Measurements from ENCODE around the gene SGTA.

GRCh38 chr19:2769218-2769617 lies 13.9 kb downstream of the SGTA start:
- TF ChIP-seq CTCF (IDR thresholded peaks at IDR 0.05; ENCODE audit: low read depth, low read length, missing input control): no peak
- TF ChIP-seq TAF1 (conservative IDR thresholded peaks at IDR 0.05): no peak
- TF ChIP-seq JUND (IDR thresholded peaks at IDR 0.05): no peak
- no peak for TF ChIP-seq MAX (IDR thresholded peaks at IDR 0.05)
- TF ChIP-seq SP1 (IDR thresholded peaks at IDR 0.05): no peak
- TF ChIP-seq, protein P1, sequence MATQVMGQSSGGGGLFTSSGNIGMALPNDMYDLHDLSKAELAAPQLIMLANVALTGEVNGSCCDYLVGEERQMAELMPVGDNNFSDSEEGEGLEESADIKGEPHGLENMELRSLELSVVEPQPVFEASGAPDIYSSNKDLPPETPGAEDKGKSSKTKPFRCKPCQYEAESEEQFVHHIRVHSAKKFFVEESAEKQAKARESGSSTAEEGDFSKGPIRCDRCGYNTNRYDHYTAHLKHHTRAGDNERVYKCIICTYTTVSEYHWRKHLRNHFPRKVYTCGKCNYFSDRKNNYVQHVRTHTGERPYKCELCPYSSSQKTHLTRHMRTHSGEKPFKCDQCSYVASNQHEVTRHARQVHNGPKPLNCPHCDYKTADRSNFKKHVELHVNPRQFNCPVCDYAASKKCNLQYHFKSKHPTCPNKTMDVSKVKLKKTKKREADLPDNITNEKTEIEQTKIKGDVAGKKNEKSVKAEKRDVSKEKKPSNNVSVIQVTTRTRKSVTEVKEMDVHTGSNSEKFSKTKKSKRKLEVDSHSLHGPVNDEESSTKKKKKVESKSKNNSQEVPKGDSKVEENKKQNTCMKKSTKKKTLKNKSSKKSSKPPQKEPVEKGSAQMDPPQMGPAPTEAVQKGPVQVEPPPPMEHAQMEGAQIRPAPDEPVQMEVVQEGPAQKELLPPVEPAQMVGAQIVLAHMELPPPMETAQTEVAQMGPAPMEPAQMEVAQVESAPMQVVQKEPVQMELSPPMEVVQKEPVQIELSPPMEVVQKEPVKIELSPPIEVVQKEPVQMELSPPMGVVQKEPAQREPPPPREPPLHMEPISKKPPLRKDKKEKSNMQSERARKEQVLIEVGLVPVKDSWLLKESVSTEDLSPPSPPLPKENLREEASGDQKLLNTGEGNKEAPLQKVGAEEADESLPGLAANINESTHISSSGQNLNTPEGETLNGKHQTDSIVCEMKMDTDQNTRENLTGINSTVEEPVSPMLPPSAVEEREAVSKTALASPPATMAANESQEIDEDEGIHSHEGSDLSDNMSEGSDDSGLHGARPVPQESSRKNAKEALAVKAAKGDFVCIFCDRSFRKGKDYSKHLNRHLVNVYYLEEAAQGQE (IDR thresholded peaks at IDR 0.05): no peak
- no peak for TF ChIP-seq RXRA (IDR thresholded peaks at IDR 0.05)
